ENCODE results near the gene IGLL5.
A peak's percentile ranks its signal among the peaks of the same experiment; 100 is the strongest.

The IGLL5 gene

DNA sequence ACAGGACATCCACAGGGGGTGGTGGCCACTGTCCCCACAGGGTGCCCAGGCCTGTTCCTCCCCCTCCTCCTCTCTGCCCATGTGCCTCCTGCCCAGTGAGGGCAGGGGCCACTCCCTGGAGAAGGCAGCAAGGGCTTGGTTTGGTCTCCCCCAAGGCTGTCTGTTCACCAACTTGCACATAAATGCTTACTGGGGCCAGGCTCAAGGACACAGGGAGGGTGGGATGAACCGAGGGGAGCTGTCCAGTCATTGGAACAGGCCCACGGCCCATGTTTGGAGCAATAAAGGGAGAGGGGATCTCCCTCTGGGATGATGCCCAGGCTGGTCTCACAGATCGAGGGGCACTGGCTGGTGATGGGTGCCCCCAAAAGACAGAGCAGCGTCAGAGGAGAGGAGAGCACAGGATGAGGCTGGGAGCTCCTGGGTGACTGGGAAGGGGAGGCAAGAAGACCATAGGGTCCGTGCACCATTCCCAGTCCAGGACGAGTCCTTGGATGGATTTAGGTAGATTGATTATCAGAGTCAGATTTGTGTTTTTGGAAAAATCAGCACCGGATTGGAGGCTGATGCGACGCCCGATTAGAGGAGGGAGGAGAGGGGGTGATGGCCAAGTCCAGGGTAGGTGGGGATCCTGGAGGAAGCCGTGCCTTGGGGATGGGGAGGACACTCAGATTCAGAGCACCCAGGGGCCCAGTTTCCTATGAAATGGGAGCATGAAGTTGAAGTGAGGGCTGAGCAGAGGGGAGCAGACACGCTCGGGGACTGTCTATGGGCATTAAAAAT is 1.1 kb downstream of the IGLL5 start:
- Histone ChIP-seq H3K27ac (ENCODE audit: extremely low read depth, low read depth, low read length) (no peak overlapping the region), H3K36me3 (ENCODE audit: control insufficient read depth in 2 of 2, insufficient read depth in 1 of 2, low read length in 2 of 2) (no peaks in the 10 kb centered on the region), H3K9me3 (ENCODE audit: control insufficient read depth, insufficient read depth, low read depth, low read length) (no peaks in the 10 kb centered on the region), H3K4me1 (ENCODE audit: control insufficient read depth, insufficient read depth, low read length) (no peaks in the 10 kb centered on the region), H3K4me3 (ENCODE audit: low read depth, low read length) (no peak overlapping the region)
- CTCF ChIA-PET, result interaction anchor here (0.6 to 1.8 kb wide), 7 partner anchors 40 to 122 kb away, joined by 3 to 10 read pairs (median 3); no protein-coding TSS in a partner anchor
- POLR2A ChIA-PET, result no interaction called here
- no peak for TF ChIP-seq TRIM28 (IDR thresholded peaks at IDR 0.05; ENCODE audit: borderline replicate concordance, low read length)
- TF ChIP-seq ZNF341 (tag by site-specific recombination; IDR thresholded peaks at IDR 0.05; ENCODE audit: low read depth), result peak; percentile 52

DNA sequence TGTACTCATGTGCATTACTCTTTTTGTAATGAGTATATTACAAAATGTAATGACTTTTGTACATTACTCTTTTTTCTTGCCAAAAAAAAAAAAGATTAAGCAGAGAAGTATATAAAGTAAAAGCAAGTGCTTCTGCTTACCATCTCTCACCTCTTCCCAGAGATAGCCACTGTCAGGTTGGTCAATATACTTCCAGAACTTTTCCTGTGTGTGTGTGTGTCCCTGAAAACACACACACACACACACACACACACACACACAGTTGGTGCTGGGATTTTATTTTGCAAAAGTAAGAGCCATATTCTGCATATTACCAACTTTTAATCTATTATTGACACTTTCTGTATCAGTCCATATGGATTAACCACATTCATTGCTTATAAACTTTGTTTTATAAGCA is 2.5 kb downstream of the IGLL5 start:
- ChIA-PET CTCF (interaction anchor here (1.1 to 1.8 kb wide), 2 partner anchors 41 to 103 kb away, joined by 4 to 10 read pairs; no protein-coding TSS in a partner anchor), POLR2A (no interaction called here)
- Histone ChIP-seq H3K4me1 (ENCODE audit: control insufficient read depth, insufficient read depth, low read length) (no peaks in the 10 kb centered on the region), H3K36me3 (ENCODE audit: control insufficient read depth in 2 of 2, insufficient read depth in 1 of 2, low read length in 2 of 2) (no peaks in the 10 kb centered on the region), H3K4me3 (ENCODE audit: low read depth, low read length) (no peak overlapping the region), H3K9me3 (ENCODE audit: control insufficient read depth, insufficient read depth, low read depth, low read length) (no peaks in the 10 kb centered on the region), H3K27ac (ENCODE audit: extremely low read depth, low read depth, low read length) (no peak overlapping the region)
- TF ChIP-seq, protein P1, sequence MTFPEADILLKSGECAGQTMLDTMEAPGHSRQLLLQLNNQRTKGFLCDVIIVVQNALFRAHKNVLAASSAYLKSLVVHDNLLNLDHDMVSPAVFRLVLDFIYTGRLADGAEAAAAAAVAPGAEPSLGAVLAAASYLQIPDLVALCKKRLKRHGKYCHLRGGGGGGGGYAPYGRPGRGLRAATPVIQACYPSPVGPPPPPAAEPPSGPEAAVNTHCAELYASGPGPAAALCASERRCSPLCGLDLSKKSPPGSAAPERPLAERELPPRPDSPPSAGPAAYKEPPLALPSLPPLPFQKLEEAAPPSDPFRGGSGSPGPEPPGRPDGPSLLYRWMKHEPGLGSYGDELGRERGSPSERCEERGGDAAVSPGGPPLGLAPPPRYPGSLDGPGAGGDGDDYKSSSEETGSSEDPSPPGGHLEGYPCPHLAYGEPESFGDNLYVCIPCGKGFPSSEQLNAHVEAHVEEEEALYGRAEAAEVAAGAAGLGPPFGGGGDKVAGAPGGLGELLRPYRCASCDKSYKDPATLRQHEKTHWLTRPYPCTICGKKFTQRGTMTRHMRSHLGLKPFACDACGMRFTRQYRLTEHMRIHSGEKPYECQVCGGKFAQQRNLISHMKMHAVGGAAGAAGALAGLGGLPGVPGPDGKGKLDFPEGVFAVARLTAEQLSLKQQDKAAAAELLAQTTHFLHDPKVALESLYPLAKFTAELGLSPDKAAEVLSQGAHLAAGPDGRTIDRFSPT (tag by site-specific recombination; IDR thresholded peaks at IDR 0.05), result no peak
- TF ChIP-seq ZNF707 (tag by site-specific recombination; IDR thresholded peaks at IDR 0.05), result no peak
- TF ChIP-seq ZNF610 (tag by site-specific recombination; IDR thresholded peaks at IDR 0.05; ENCODE audit: borderline replicate concordance), result no peak
- no peak for TF ChIP-seq ZNF211 (tag by site-specific recombination; IDR thresholded peaks at IDR 0.05; ENCODE audit: low read depth)

DNA sequence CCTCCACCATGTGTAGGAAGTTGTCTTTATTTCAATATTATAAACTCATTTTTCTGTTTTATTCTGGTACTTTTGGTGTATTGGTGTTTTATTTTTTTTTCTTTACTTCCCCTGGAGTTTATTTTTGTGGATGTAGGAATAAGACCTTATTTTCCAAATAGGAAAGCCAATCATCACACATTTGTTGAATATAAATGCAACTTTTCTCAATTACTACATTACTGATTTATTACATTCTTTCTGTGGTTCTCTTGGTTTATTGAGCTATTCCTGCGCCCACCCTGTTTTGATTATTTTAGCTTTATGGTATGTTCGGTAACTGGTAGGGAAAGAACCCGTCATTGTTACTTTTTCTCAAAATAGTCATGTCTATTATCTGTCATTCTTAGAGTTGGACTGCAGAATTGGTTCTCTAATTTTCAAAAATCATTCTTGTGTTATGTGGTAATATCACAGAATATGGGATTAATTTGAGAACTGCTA is 3.6 kb downstream of the IGLL5 start:
- Histone ChIP-seq H3K27ac (ENCODE audit: extremely low read depth, low read depth, low read length) (no peak overlapping the region), H3K36me3 (ENCODE audit: control insufficient read depth in 2 of 2, insufficient read depth in 1 of 2, low read length in 2 of 2) (no peaks in the 10 kb centered on the region), H3K4me3 (ENCODE audit: low read depth, low read length) (no peak overlapping the region), H3K4me1 (ENCODE audit: control insufficient read depth, insufficient read depth, low read length) (no peaks in the 10 kb centered on the region), H3K9me3 (ENCODE audit: control insufficient read depth, insufficient read depth, low read depth, low read length) (no peaks in the 10 kb centered on the region)
- ChIA-PET POLR2A (no interaction called here), CTCF (interaction anchor here (0.6 to 2.8 kb wide), 8 partner anchors 8 to 535 kb away, joined by 3 to 11 read pairs (median 4); no protein-coding TSS in a partner anchor)
- TF ChIP-seq ZNF514 (tag by site-specific recombination; IDR thresholded peaks at IDR 0.05) (no peak), ZNF24 (tag by site-specific recombination; IDR thresholded peaks at IDR 0.05) (no peak), GLIS1 (tag by site-specific recombination; IDR thresholded peaks at IDR 0.05) (no peak), ZSCAN18 (tag by site-specific recombination; IDR thresholded peaks at IDR 0.05) (no peak), ZNF398 (tag by site-specific recombination; IDR thresholded peaks at IDR 0.05) (no peak), OSR2 (tag by site-specific recombination; IDR thresholded peaks at IDR 0.05) (no peak), ZNF580 (tag by site-specific recombination; IDR thresholded peaks at IDR 0.05) (no peak), ZNF26 (tag by site-specific recombination; IDR thresholded peaks at IDR 0.05) (no peak), ZNF707 (tag by site-specific recombination; IDR thresholded peaks at IDR 0.05) (no peak), ZNF16 (tag by site-specific recombination; IDR thresholded peaks at IDR 0.05; ENCODE audit: low read depth) (no peak), ZFP41 (tag by site-specific recombination; IDR thresholded peaks at IDR 0.05; ENCODE audit: borderline replicate concordance) (no peak), ZNF776 (tag by site-specific recombination; IDR thresholded peaks at IDR 0.05; ENCODE audit: borderline replicate concordance) (no peak), ZFHX2 (tag by site-specific recombination; conservative IDR thresholded peaks at IDR 0.05) (no peak)
- TF ChIP-seq, protein P2, sequence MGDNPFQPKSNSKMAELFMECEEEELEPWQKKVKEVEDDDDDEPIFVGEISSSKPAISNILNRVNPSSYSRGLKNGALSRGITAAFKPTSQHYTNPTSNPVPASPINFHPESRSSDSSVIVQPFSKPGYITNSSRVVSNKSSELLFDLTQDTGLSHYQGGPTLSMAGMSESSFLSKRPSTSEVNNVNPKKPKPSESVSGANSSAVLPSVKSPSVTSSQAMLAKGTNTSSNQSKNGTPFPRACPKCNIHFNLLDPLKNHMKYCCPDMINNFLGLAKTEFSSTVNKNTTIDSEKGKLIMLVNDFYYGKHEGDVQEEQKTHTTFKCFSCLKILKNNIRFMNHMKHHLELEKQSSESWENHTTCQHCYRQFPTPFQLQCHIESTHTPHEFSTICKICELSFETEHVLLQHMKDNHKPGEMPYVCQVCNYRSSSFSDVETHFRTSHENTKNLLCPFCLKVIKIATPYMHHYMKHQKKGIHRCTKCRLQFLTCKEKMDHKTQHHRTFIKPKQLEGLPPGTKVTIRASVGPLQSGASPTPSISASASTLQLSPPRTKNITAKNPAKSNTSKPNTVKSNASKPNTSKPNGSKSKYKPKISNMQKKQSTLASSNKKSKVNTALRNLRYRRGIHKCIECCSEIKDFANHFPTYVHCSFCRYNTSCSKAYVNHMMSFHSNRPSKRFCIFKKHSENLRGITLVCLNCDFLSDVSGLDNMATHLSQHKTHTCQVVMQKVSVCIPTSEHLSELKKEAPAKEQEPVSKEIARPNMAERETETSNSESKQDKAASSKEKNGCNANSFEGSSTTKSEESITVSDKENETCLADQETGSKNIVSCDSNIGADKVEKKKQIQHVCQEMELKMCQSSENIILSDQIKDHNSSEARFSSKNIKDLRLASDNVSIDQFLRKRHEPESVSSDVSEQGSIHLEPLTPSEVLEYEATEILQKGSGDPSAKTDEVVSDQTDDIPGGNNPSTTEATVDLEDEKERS (tag by site-specific recombination; IDR thresholded peaks at IDR 0.05), result no peak
